Effector memory CD4-positive, alpha-beta T cell (primary cell): ENCODE measurements around the gene GALNT7.
"Not testable (repeated sequence)": the region's sequence is repeated elsewhere in the genome, so short reads cannot be mapped to it uniquely, and the experiment has no call there.

Experiments
- DNase-seq, 3 donors: peaks; one replicate each; pipeline ENCODE4 v3.0.0-alpha.2; 2020
- H3K27ac ChIP-seq: 2 replicates; pipeline ENCODE4 v1.7.0; 2013; ENCODE audit warnings: mild to moderate bottlenecking, low read length, moderate library complexity; ENCODE audit not compliant: insufficient read depth, poor library complexity, severe bottlenecking
- H3K27me3 ChIP-seq: replicated peaks from 2 replicates; pipeline ENCODE4 v1.7.0; 2013; ENCODE audit warnings: mild to moderate bottlenecking, low read length; ENCODE audit not compliant: insufficient read depth, control insufficient read depth, poor library complexity, severe bottlenecking
- H3K36me3 ChIP-seq: 2 replicates; pipeline ENCODE4 v1.7.0; 2013; ENCODE audit warnings: mild to moderate bottlenecking, low read length, moderate library complexity; ENCODE audit not compliant: control insufficient read depth, insufficient read depth
- H3K4me1 ChIP-seq: 2 replicates; pipeline ENCODE4 v1.7.0; 2013; ENCODE audit warnings: low read length, mild to moderate bottlenecking; ENCODE audit not compliant: control insufficient read depth, insufficient read depth, poor library complexity, severe bottlenecking
- H3K4me3 ChIP-seq: 2 replicates; pipeline ENCODE4 v1.7.0; 2013; ENCODE audit warnings: low read length, low read depth, mild to moderate bottlenecking; ENCODE audit not compliant: insufficient read depth, poor library complexity, severe bottlenecking
- H3K9me3 ChIP-seq: 2 replicates; pipeline ENCODE4 v1.7.0; 2013; ENCODE audit warnings: mild to moderate bottlenecking, low read length, moderate library complexity; ENCODE audit not compliant: control insufficient read depth

Gene GALNT7

DNA sequence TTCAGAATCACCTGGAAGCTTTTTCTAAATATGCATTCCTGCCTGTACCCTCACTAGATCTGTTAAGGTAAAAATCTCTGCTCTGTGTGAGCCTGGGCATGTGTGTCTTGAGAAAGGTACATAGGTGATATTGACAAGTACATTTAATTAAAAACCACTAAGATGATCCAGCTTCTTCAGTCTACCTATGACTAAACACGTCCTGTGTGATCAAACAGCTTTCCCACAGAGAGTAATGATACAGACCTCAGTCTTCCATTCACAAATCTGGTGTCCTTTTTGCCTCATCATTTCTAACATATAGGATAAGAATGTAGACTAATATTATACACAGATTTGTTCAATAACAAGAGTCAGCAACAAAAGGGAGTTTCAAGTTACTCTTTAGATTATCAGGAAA is 42.6 kb downstream of the GALNT7 start:
- no peak for DNase-seq
- H3K27me3 ChIP-seq = no peaks in the 10 kb centered on the region
- no peaks in the 10 kb centered on the region for H3K4me1 ChIP-seq
- H3K36me3 ChIP-seq = no peaks in the 10 kb centered on the region
- no peak overlapping the region for H3K27ac ChIP-seq
- no peak overlapping the region for H3K4me3 ChIP-seq
- no peaks in the 10 kb centered on the region for H3K9me3 ChIP-seq

- DNase-seq = no peak
- H3K9me3 ChIP-seq = no peaks in the 10 kb centered on the region
- H3K4me3 ChIP-seq = no peak overlapping the region
- H3K27me3 ChIP-seq = no peaks in the 10 kb centered on the region
- no peaks in the 10 kb centered on the region for H3K4me1 ChIP-seq
- no peak overlapping the region for H3K27ac ChIP-seq
- no peaks in the 10 kb centered on the region for H3K36me3 ChIP-seq
Observed at GRCh38 chr4:173211838-173212237, 43.2 kb downstream of the GALNT7 start.

GRCh38 chr4:173212379-173212778 is 43.8 kb downstream of the GALNT7 start:
- Histone ChIP-seq H3K4me3 (no peak overlapping the region), H3K9me3 (no peaks in the 10 kb centered on the region), H3K4me1 (no peaks in the 10 kb centered on the region), H3K27me3 (no peaks in the 10 kb centered on the region), H3K27ac (no peak overlapping the region), H3K36me3 (no peaks in the 10 kb centered on the region)
- DNase-seq = no peak

DNA sequence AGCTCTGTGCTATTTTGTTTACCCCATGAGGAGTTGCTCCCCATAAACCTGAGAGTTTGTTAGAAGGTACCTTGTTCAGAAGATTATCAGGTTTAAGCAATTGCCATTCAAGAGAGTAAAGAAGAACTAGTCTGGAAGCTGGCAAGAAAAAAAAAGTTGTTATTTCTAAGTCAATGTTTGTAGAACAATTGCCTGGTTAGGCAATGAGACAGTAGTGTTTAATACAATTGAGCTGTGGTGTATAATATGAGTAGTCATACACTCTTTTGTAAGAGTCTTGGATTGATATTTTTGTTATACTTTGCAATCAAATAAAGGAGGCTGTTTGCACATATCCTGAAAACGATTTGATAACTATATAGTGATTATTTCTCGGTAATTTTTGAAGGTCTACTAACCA is 44.7 kb downstream of the GALNT7 start:
- Histone ChIP-seq H3K9me3 (no peaks in the 10 kb centered on the region), H3K36me3 (no peaks in the 10 kb centered on the region), H3K27me3 (no peaks in the 10 kb centered on the region), H3K4me1 (no peaks in the 10 kb centered on the region), H3K4me3 (no peak overlapping the region), H3K27ac (no peak overlapping the region)
- no peak for DNase-seq

- Histone ChIP-seq H3K9me3 (no peaks in the 10 kb centered on the region), H3K27ac (no peak overlapping the region), H3K4me1 (no peaks in the 10 kb centered on the region), H3K36me3 (no peaks in the 10 kb centered on the region), H3K4me3 (no peak overlapping the region), H3K27me3 (no peaks in the 10 kb centered on the region)
- no peak for DNase-seq
Observed at GRCh38 chr4:173214231-173214630, 45.6 kb downstream of the GALNT7 start.

DNA sequence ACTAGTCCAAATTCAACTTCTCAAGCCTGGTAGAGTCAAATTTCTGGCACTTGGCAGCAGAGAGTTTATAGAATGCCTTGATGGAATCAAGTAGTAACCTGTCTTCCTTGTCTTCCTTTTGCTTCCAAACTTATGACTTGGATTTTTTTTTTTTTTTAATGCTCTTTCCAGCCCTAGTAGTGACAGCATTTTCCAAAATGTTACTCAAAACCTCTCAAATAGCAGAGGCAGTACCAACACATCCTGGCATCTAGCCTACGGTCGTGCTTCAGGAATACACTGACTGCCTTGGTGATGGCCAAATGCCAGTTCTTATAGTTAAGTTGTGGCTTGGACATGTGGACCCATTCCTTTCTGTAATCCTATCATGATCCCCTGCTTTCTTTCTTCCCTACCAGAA is 46.0 kb downstream of the GALNT7 start:
- Histone ChIP-seq H3K9me3 (no peaks in the 10 kb centered on the region), H3K4me3 (no peak overlapping the region), H3K27me3 (no peaks in the 10 kb centered on the region), H3K27ac (no peak overlapping the region), H3K4me1 (no peaks in the 10 kb centered on the region), H3K36me3 (no peaks in the 10 kb centered on the region)
- no peak for DNase-seq

GRCh38 chr4:173217075-173217474 is 48.5 kb downstream of the GALNT7 start:
- no peak for DNase-seq
- no peaks in the 10 kb centered on the region for H3K36me3 ChIP-seq
- no peak overlapping the region for H3K4me3 ChIP-seq
- H3K9me3 ChIP-seq = no peaks in the 10 kb centered on the region
- H3K27me3 ChIP-seq = no peaks in the 10 kb centered on the region
- H3K4me1 ChIP-seq = no peaks in the 10 kb centered on the region
- H3K27ac ChIP-seq = no peak overlapping the region

- no peak overlapping the region for H3K4me3 ChIP-seq
- DNase-seq = no peak
Observed at GRCh38 chr4:173217727-173218126, 49.1 kb downstream of the GALNT7 start.

GRCh38 chr4:173218411-173219125 is 50.0 kb downstream of the GALNT7 start:
- DNase-seq = no peak
- H3K27ac ChIP-seq = no peak overlapping the region

More at GRCh38 chr4:173217727-173218126, 49.1 kb downstream of the GALNT7 start:
- no peaks in the 10 kb centered on the region for H3K27me3 ChIP-seq
- no peak overlapping the region for H3K27ac ChIP-seq
- no peaks in the 10 kb centered on the region for H3K4me1 ChIP-seq
- H3K36me3 ChIP-seq = no peaks in the 10 kb centered on the region
- no peaks in the 10 kb centered on the region for H3K9me3 ChIP-seq

DNA sequence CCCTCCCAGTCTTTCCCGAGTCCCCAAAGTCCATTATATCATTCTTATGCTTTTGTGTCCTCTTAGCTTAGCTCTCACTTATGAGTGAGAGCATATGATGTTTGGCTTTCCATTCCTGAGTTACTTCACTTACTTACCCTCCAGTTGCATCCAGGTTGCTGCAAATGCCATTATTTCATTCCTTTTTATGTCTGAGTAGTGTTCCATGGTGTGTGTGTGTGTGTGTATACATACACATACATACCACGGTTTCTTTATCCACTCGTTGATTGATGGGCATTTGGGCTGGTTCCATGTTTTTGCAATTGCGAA is 50.5 kb downstream of the GALNT7 start:
- H3K9me3 ChIP-seq, H3K4me3 ChIP-seq, H3K27me3 ChIP-seq, H3K36me3 ChIP-seq, H3K27ac ChIP-seq, H3K4me1 ChIP-seq, DNase-seq: not testable (repeated sequence)

More at GRCh38 chr4:173218411-173219125, 50.0 kb downstream of the GALNT7 start:
- Histone ChIP-seq H3K36me3 (no peaks in the 10 kb centered on the region), H3K4me1 (no peaks in the 10 kb centered on the region), H3K4me3 (no peak overlapping the region), H3K9me3 (no peaks in the 10 kb centered on the region), H3K27me3 (no peaks in the 10 kb centered on the region)
